ENCODE measurements around the gene SMG5.

The SMG5 gene

DNA sequence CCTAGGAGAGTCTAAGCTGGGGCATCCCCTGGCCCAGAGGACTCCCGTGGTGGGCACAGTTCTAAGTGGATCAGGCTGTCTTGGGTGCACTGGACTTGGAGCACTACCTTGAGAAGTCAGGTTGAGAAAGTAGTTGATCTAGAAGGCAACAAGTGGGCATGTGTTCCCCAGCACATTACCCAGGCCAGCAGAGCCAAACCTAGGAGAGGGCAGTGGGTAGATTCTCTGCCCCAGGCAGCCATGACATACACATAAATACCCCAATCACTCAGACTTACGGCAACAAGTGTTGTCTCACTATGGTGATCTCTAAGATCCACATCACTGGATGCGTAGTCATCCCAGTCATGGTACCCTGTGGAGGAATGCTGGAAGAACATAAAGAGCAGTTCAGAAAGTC lies 71.4 kb downstream of the SMG5 start:
- no peak for DNase-seq

DNA sequence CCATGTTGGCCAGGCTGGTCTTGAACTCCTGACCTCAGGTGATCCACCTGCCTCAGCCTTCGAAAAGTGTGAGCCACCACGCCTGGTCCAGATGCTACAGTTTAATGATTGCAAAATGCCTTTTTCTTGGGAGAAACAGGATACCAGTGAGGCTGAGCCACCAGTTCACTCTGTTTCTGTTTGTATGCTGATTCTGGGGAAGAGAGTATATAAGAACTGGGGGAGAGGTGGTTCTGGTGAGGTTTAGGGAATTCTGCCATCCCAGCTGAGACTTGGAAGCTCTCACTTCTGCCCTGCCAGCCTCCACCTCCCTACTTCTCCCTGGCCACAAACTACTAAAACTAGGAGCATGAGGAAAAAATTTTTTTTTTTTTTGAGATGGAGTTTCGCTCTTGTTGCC lies 77.9 kb downstream of the SMG5 start:
- DNase-seq = no peak

DNA sequence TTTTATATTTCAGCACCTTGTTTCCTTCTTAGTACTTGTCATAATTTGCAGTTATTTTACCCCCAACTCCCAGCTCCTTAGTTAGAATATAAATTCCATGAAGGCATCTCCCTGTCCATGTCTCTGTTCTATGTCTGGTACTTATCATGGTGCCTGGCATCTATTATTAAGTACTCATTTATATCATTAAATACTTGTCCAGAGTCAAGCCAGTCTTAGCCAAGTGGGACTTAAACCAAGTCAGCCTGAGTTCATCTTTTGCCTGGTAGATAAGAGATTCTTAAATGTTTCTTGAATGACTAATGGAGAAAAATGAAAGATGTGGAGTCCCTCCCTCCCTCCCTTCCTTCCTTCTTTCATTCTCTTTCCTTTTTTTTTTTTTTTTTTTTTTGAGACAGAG lies 79.3 kb downstream of the SMG5 start:
- no peak for DNase-seq

DNA sequence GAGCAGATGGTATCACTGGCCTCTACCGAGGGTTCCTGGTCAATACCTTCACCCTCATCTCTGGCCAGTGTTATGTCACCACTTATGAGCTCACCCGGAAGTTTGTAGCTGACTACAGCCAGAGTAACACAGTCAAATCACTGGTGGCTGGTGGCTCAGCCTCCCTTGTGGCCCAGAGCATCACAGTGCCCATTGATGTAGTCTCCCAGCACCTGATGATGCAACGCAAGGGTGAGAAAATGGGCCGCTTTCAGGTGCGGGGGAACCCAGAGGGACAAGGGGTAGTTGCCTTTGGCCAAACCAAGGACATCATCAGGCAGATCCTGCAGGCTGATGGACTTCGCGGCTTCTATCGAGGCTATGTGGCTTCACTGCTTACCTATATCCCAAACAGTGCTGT lies 82.6 kb downstream of the SMG5 start:
- no peak for DNase-seq

All from DMS79 treated with DMSO at 0.1 percent for 48 hours (cell line).